ENCODE results near the gene DGKE.

GRCh38 chr17:56870081-56870651 lies 36.2 kb downstream of the DGKE start:
- no peak for TF ChIP-seq REST (tag by site-specific recombination; IDR thresholded peaks at IDR 0.05)
- TF ChIP-seq RBAK (tag by site-specific recombination; IDR thresholded peaks at IDR 0.05), result no peak
- TF ChIP-seq, protein P1, sequence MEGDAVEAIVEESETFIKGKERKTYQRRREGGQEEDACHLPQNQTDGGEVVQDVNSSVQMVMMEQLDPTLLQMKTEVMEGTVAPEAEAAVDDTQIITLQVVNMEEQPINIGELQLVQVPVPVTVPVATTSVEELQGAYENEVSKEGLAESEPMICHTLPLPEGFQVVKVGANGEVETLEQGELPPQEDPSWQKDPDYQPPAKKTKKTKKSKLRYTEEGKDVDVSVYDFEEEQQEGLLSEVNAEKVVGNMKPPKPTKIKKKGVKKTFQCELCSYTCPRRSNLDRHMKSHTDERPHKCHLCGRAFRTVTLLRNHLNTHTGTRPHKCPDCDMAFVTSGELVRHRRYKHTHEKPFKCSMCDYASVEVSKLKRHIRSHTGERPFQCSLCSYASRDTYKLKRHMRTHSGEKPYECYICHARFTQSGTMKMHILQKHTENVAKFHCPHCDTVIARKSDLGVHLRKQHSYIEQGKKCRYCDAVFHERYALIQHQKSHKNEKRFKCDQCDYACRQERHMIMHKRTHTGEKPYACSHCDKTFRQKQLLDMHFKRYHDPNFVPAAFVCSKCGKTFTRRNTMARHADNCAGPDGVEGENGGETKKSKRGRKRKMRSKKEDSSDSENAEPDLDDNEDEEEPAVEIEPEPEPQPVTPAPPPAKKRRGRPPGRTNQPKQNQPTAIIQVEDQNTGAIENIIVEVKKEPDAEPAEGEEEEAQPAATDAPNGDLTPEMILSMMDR (tag by site-specific recombination; IDR thresholded peaks at IDR 0.05), result no peak
- no peak for TF ChIP-seq ZNF37A (tag by site-specific recombination; IDR thresholded peaks at IDR 0.05)
- no peak for TF ChIP-seq YY1 (tag by site-specific recombination; IDR thresholded peaks at IDR 0.05)
- TF ChIP-seq BCL11B (tag by site-specific recombination; IDR thresholded peaks at IDR 0.05; ENCODE audit: low read depth), result no peak
- TF ChIP-seq SP7 (tag by site-specific recombination; IDR thresholded peaks at IDR 0.05), result no peak

All from HEK293 (cell line).